Adrenal gland (tissue), 12 donors: ENCODE results near the gene RPS6KA4. TPM values are rescaled to one million over a fixed set of nuclear protein-coding genes. Genes with fewer than 3 reads are reported as not detected.
A peak's percentile ranks its signal among the peaks of the same experiment; 100 is the strongest.
"Not testable (repeated sequence)": the region's sequence is repeated elsewhere in the genome, so short reads cannot be mapped to it uniquely, and the experiment has no call there.

Experiments used
- DNase-seq, 7 donors: peaks; one replicate each; pipeline ENCODE4 v3.0.0-alpha.2; 2019 to 2020
- H3K27ac ChIP-seq, 5 donors: fragments of 200-600 bp; sonication (generic) in 4 of 5; 1 replicate in 3 of 5; 2 replicates in 2 of 5; pipeline versions ENCODE4 v1.5.1 to v1.8.0; 2016 to 2020; ENCODE audit warnings: mild to moderate bottlenecking in 1 of 5
- H3K27me3 ChIP-seq: fragments of 200-600 bp; 2 replicates; pipeline ENCODE4 v1.8.0; 2021
- H3K36me3 ChIP-seq, 2 donors: fragments of 200-600 bp; replicated peaks in 1 of 2; 1 replicate in 1 of 2; 2 replicates in 1 of 2; pipeline versions ENCODE4 v1.5.1 to v1.8.0; 2018 to 2022
- H3K4me1 ChIP-seq, 2 donors: fragments of 200-600 bp; replicated peaks in 1 of 2; 1 replicate in 1 of 2; 2 replicates in 1 of 2; pipeline versions ENCODE4 v1.5.1 to v1.8.0; 2018 to 2021
- H3K4me3 ChIP-seq, 4 donors: fragments of 200-600 bp; sonication (generic) in 3 of 4; one replicate each; pipeline ENCODE4 v1.5.1; 2016 to 2018
- H3K9me3 ChIP-seq, 3 donors: fragments of 200-600 bp; sonication (generic) in 1 of 3; replicated peaks in 1 of 3; 1 replicate in 2 of 3; 2 replicates in 1 of 3; pipeline versions ENCODE4 v1.5.1 to v1.8.0; 2016 to 2021
- CTCF ChIP-seq, 6 experiments: fragments of 450-650 bp in 4 of 6; fragments of 200-600 bp in 2 of 6; sonication (generic) in 1 of 6; IDR thresholded peaks; 1 replicate in 5 of 6; 2 replicates in 1 of 6; pipeline versions ENCODE4 v1.5.1 to v1.8.0; 2016 to 2021; ENCODE audit warnings: antibody characterized with exemption in 6 of 6, mild to moderate bottlenecking in 2 of 6, moderate library complexity in 1 of 6
- POLR2A ChIP-seq, 2 donors: fragments of 450-650 bp; IDR thresholded peaks; one replicate each; pipeline ENCODE4 v1.6.1; 2017; ENCODE audit warnings: antibody characterized with exemption in 2 of 2, mild to moderate bottlenecking in 2 of 2, moderate library complexity in 1 of 2
- WGBS, 4 donors: extraction: QIAGEN DNeasy Blood & Tissue Kit in 2 of 4; methylation state at CpG; one replicate each; pipeline versions ENCODE4 v1.1.5 to v1.1.7; 2013 to 2017; 5-methylcytosine and 5-hydroxymethylcytosine counted together
- intact Hi-C, 2 donors: fragments of 100-400 bp; cut with DNase I; formaldehyde crosslinking; loops; one replicate each; pipeline versions ENCODE4 v1.14.1 to v1.15.0; 2022 to 2023
- polyA plus RNA-seq, 3 donors: library from polyadenylated mRNA; stranded (reverse); fragments of 200-250 nt in 2 of 3; fragments of 350-450 nt in 1 of 3; fragmentation: Illumina TruSeq in 1 of 3; extraction: RNeasy Lipid Tissue Mini Kit (QIAGEN cat#74804) in 1 of 3; gene quantifications; one replicate each; pipeline ENCODE4 v1.2.3, GENCODE V29; 2013 to 2014
- total RNA-seq, 9 donors: library from RNA; depleted of rRNA in 4 of 9; stranded (reverse); fragments of >200 nt in 4 of 9; fragments of 120-200 nt in 1 of 9; fragmentation: NEBNext Ultra II Directional in 1 of 9; extraction: Animal tissue kit (Norgen Biotek cat#: 25700) in 1 of 9; gene quantifications; one replicate each; pipeline versions ENCODE4 v1.1.0 to v1.2.4, GENCODE V29; 2013 to 2023
- donor health status: healthy with polysubstance abuse.
- donor health status: Bipolar disorder and iron deficiency.
- donor health status: DM: yes; HTN: yes; CAD: no.
- donor health status: DM: no; HTN: no; CAD: no.
- donor health status: DM: no; HTN: no; CAD: no.
- donor health status: DM: yes; HTN: yes; CAD: no.

RPS6KA4 gene
- total and polyA plus RNA-seq, 12 donors: 4.9 to 89.3 (median 26.3) TPM

- H3K4me1 ChIP-seq: peaks cover 6 to 14% of the 10 kb centered on the region in 2 donors
- TF ChIP-seq CTCF (IDR thresholded peaks at IDR 0.05) (no peak), POLR2A (IDR thresholded peaks at IDR 0.05) (no peak)
- WGBS, 4 donors: 84 to 88% (median 85%) methylated on average over 15 to 19 of the region's 19 CpGs
- peaks cover 0 to 23% of the 10 kb centered on the region in 2 donors for H3K36me3 ChIP-seq
- no peaks in the 10 kb centered on the region for H3K27me3 ChIP-seq
- intact Hi-C loops: loop anchor here in 1 of 2 donors (5.0 kb wide), 1 partner anchor 38 kb away; no protein-coding TSS in a partner anchor
- H3K9me3 ChIP-seq: no peaks in the 10 kb centered on the region
- peak overlapping the region in 4 of 5 donors; percentile 41 to 85 (median 63) for H3K27ac ChIP-seq
- DNase-seq: no peak
- no peak overlapping the region for H3K4me3 ChIP-seq
Measured at GRCh38 chr11:64314146-64314804, 44.7 kb upstream of the RPS6KA4 start.

GRCh38 chr11:64314805-64315561 lies 44.0 kb upstream of the RPS6KA4 start:
- intact Hi-C loops: loop anchor here in 1 of 2 donors (5.0 kb wide), 1 partner anchor 37 kb away; no protein-coding TSS in a partner anchor
- peak in 2 of 7 donors; percentile 27 to 52 for DNase-seq
- Histone ChIP-seq H3K27me3 (no peaks in the 10 kb centered on the region), H3K9me3 (no peaks in the 10 kb centered on the region), H3K36me3 (peaks cover 0 to 23% of the 10 kb centered on the region in 2 donors), H3K4me3 (no peak overlapping the region), H3K27ac (peak overlapping the region in 1 of 5 donors; percentile 81), H3K4me1 (peaks cover 10 to 20% of the 10 kb centered on the region in 2 donors)
- TF ChIP-seq CTCF (IDR thresholded peaks at IDR 0.05) (no peak), POLR2A (IDR thresholded peaks at IDR 0.05) (no peak)
- 87 to 91% (median 90%) methylated on average over 13 to 24 of the region's 24 CpGs for WGBS, 4 donors

- 68 to 75% (median 71%) methylated on average over 2 to 25 of the region's 25 CpGs for WGBS, 4 donors
- DNase-seq, H3K27me3 ChIP-seq, intact Hi-C loops, H3K4me3 ChIP-seq, H3K9me3 ChIP-seq: not testable (repeated sequence)
- Histone ChIP-seq H3K4me1 (peaks cover 10 to 20% of the 10 kb centered on the region in 2 donors), H3K27ac (peak overlapping the region in 2 of 5 donors; percentile 98 to 100), H3K36me3 (peaks cover 0 to 23% of the 10 kb centered on the region in 2 donors)
Measured at GRCh38 chr11:64315667-64316526, 43.1 kb upstream of the RPS6KA4 start.

- peaks cover 0 to 27% of the 10 kb centered on the region in 2 donors for H3K36me3 ChIP-seq
- H3K4me3 ChIP-seq: peak overlapping the region; percentile 41 to 92 (median 64)
- peak in 6 of 7 donors; percentile 43 to 76 (median 56) for DNase-seq
- H3K27ac ChIP-seq: peak overlapping the region; percentile 87 to 100 (median 98)
- intact Hi-C loops: no loop called here
- no peaks in the 10 kb centered on the region for H3K9me3 ChIP-seq
- H3K4me1 ChIP-seq: peaks cover 10 to 20% of the 10 kb centered on the region in 2 donors
- 5 to 11% (median 6%) methylated on average over 17 to 32 of the region's 32 CpGs for WGBS, 4 donors
- no peak for TF ChIP-seq CTCF (IDR thresholded peaks at IDR 0.05)
- no peak for TF ChIP-seq POLR2A (IDR thresholded peaks at IDR 0.05)
- H3K27me3 ChIP-seq: no peaks in the 10 kb centered on the region
Measured at GRCh38 chr11:64316672-64317324, 42.2 kb upstream of the RPS6KA4 start.
